HCT116 (cell line): ENCODE measurements around the gene VEZF1. TPM values are rescaled to one million over a fixed set of nuclear protein-coding genes. Genes with fewer than 3 reads are reported as not detected.

Source experiments
- ATAC-seq: fragments of 200-7000 bp; cut with Tn5 transposase; 2 replicates; pipeline ENCODE4 v1.9.1; 2020; ENCODE audit warnings: mild to moderate bottlenecking, moderate library complexity
- BruUV-seq: library from RNA; stranded (reverse); fragments of 400-500 nt; replicated peaks from 2 replicates; lab custom pipeline; 2021; lab: Mats Ljungman, UMichigan
- CTCF ChIA-PET: fragments of 300-600 bp; sonication (Branson Sonifier 250); formaldehyde crosslinking; loops from one replicate; lab custom pipeline; 2021; ENCODE audit warnings: antibody characterized with exemption; lab: Charles Lee
- POLR2A ChIA-PET: fragments of 300-600, 350-600 bp; sonication (Branson Sonifier 250); formaldehyde crosslinking; loops from one replicate; lab custom pipeline; 2021; ENCODE audit warnings: antibody characterized with exemption; lab: Charles Lee
- RAD21 ChIA-PET, 2 experiments: fragments of 300-600 bp; sonication (Branson Sonifier 250); formaldehyde crosslinking; loops; one replicate each; lab custom pipeline; 2023; ENCODE audit warnings: low total read pairs in 2 of 2; ENCODE audit not compliant: uncharacterized antibody in 2 of 2, unreplicated experiment in 2 of 2, low non-redundant PET in 1 of 2; lab: Charles Lee
- DNase-seq: peaks from one replicate; pipeline ENCODE4 v3.0.0-alpha.2; 2010; ENCODE audit warnings: low read depth, low spot score
- H2AFZ ChIP-seq: fragments of 200-600 bp; shearing (Covaris generic), sonication (generic); 2 replicates; pipeline ENCODE4 v1.6.1; 2017; ENCODE audit warnings: low read depth, mixed run types, mixed read lengths, antibody characterized with exemption, low read length; ENCODE audit not compliant: poor library complexity, severe bottlenecking
- H3K27ac ChIP-seq: 2 replicates; pipeline ENCODE4 v1.5.1; 2012; ENCODE audit warnings: low read depth, low read length
- H3K27me3 ChIP-seq: fragments of 200-600 bp; sonication (generic); 2 replicates; pipeline ENCODE4 v1.6.1; 2016; ENCODE audit warnings: mixed run types, low read length, mixed read lengths; ENCODE audit not compliant: insufficient read depth
- H3K36me3 ChIP-seq, 2 experiments: fragments of 200-500 bp in 1 of 2; fragments of 200-600 bp in 1 of 2; sonication (Bioruptor generic) in 1 of 2; sonication (generic) in 1 of 2; 2 replicates each; pipeline versions ENCODE4 v1.5.1 to v1.6.1; 2014 to 2016; ENCODE audit warnings: low read length in 2 of 2, inconsistent platforms in 1 of 2, mixed read lengths in 1 of 2, mixed run types in 1 of 2; ENCODE audit not compliant: insufficient read depth in 2 of 2, control insufficient read depth in 1 of 2
- H3K4me1 ChIP-seq, 2 experiments: fragments of 200-600 bp in 1 of 2; sonication (generic) in 1 of 2; 2 replicates each; pipeline versions ENCODE4 v1.5.1 to v1.6.1; 2012 to 2017; ENCODE audit warnings: low read length in 2 of 2, inconsistent platforms in 1 of 2, mild to moderate bottlenecking in 1 of 2, mixed read lengths in 1 of 2, mixed run types in 1 of 2, moderate library complexity in 1 of 2; ENCODE audit not compliant: insufficient read depth in 2 of 2, control insufficient read depth in 1 of 2
- H3K4me2 ChIP-seq: fragments of 200-600 bp; sonication (generic); 2 replicates; pipeline ENCODE4 v1.6.1; 2017; ENCODE audit warnings: mixed run types, low read length, mixed read lengths
- H3K4me3 ChIP-seq, 2 experiments: fragments of 200-600 bp in 1 of 2; sonication (generic) in 1 of 2; replicated peaks in 1 of 2; 2 replicates each; pipeline ENCODE4 v1.5.1; 2011 to 2016; ENCODE audit warnings: low read length in 2 of 2, control low read depth in 1 of 2, low read depth in 1 of 2, mild to moderate bottlenecking in 1 of 2, mixed read lengths in 1 of 2, mixed run types in 1 of 2
- H3K79me2 ChIP-seq: fragments of 200-600 bp; sonication (generic); 2 replicates; pipeline ENCODE4 v1.6.1; 2017; ENCODE audit warnings: mild to moderate bottlenecking, mixed run types, low read length, moderate library complexity, mixed read lengths; ENCODE audit not compliant: insufficient read depth
- H3K9ac ChIP-seq: fragments of 200-600 bp; sonication (generic); 2 replicates; pipeline ENCODE4 v1.6.1; 2016; ENCODE audit warnings: low read length, mixed read lengths
- H3K9me2 ChIP-seq: fragments of 200-600 bp; sonication (generic), shearing (Covaris generic); 2 replicates; pipeline ENCODE4 v1.6.1; 2017; ENCODE audit warnings: mixed run types, mild to moderate bottlenecking, moderate library complexity; ENCODE audit not compliant: insufficient read depth
- H3K9me3 ChIP-seq, 2 experiments: fragments of 200-500 bp in 1 of 2; fragments of 200-600 bp in 1 of 2; sonication (Bioruptor generic) in 1 of 2; sonication (generic) in 1 of 2; 2 replicates each; pipeline ENCODE4 v1.6.1; 2014 to 2017; ENCODE audit warnings: low read length in 2 of 2, mixed read lengths in 2 of 2, inconsistent platforms in 1 of 2, low read depth in 1 of 2, mild to moderate bottlenecking in 1 of 2, mixed run types in 1 of 2, moderate library complexity in 1 of 2; ENCODE audit not compliant: control insufficient read depth in 1 of 2, insufficient read depth in 1 of 2
- H4K20me1 ChIP-seq: fragments of 200-600 bp; sonication (generic), shearing (Covaris generic); 2 replicates; pipeline ENCODE4 v1.6.1; 2017; ENCODE audit warnings: mixed run types, mild to moderate bottlenecking, moderate library complexity; ENCODE audit not compliant: insufficient read depth
- ATF3 ChIP-seq: IDR thresholded peaks from 2 replicates; pipeline ENCODE4 v1.6.1; 2012
- CEBPB ChIP-seq: IDR thresholded peaks from 2 replicates; pipeline ENCODE4 v1.6.1; 2012; ENCODE audit warnings: low read depth
- CTCF ChIP-seq, 3 experiments: fragments of 200-600 bp in 1 of 3; sonication (generic) in 1 of 3; IDR thresholded peaks in 2 of 3; conservative IDR thresholded peaks in 1 of 3; 2 replicates each; pipeline ENCODE4 v1.5.1; 2012 to 2017; ENCODE audit warnings: low read depth in 2 of 3, low read length in 2 of 3, antibody characterized with exemption in 1 of 3, borderline replicate concordance in 1 of 3, control low read depth in 1 of 3, mild to moderate bottlenecking in 1 of 3, mixed read lengths in 1 of 3, mixed run types in 1 of 3, moderate library complexity in 1 of 3; ENCODE audit not compliant: insufficient read depth in 1 of 3
- EGR1 ChIP-seq: IDR thresholded peaks from 2 replicates; pipeline ENCODE4 v1.6.1; 2012; ENCODE audit warnings: low read depth
- ELF1 ChIP-seq: IDR thresholded peaks from 2 replicates; pipeline ENCODE4 v1.6.1; 2012; ENCODE audit warnings: low read depth, borderline replicate concordance
- EZH2 ChIP-seq: fragments of 200-600 bp; sonication (generic); IDR thresholded peaks from 2 replicates; pipeline ENCODE4 v1.6.1; 2017; ENCODE audit warnings: antibody characterized with exemption, mixed run types
- FOSL1 ChIP-seq: IDR thresholded peaks from 2 replicates; pipeline ENCODE4 v1.6.1; 2012; ENCODE audit warnings: low read depth
- JUND ChIP-seq: IDR thresholded peaks from 2 replicates; pipeline ENCODE4 v1.6.1; 2012
- MAX ChIP-seq: IDR thresholded peaks from 2 replicates; pipeline ENCODE4 v1.6.1; 2012
- POLR2A ChIP-seq: IDR thresholded peaks from 2 replicates; pipeline ENCODE4 v1.7.0; 2011; ENCODE audit warnings: borderline replicate concordance; ENCODE audit not compliant: insufficient read depth, insufficient read length; ENCODE audit errors: extremely low read depth
- RAD21 ChIP-seq: IDR thresholded peaks from 2 replicates; pipeline ENCODE4 v1.6.1; 2012; ENCODE audit warnings: low read depth, mild to moderate bottlenecking
- SIN3A ChIP-seq: IDR thresholded peaks from 2 replicates; pipeline ENCODE4 v1.6.1; 2012; ENCODE audit warnings: low read depth
- SP1 ChIP-seq: IDR thresholded peaks from 2 replicates; pipeline ENCODE4 v1.6.1; 2012; ENCODE audit warnings: low read depth
- ZBTB33 ChIP-seq: IDR thresholded peaks from 2 replicates; pipeline ENCODE4 v1.6.1; 2011; ENCODE audit warnings: mild to moderate bottlenecking, low read length, moderate library complexity; ENCODE audit not compliant: insufficient replicate concordance; ENCODE audit errors: extremely low read depth
- ZNF274 ChIP-seq: fragments of 200-500 bp; sonication (Bioruptor generic); IDR thresholded peaks from 2 replicates; pipeline ENCODE4 v1.6.1; 2014; ENCODE audit warnings: mild to moderate bottlenecking, low read depth, low read length, inconsistent platforms
- intact Hi-C: fragments of 100-400 bp; cut with micrococcal nuclease; formaldehyde crosslinking; loops from 2 replicates; pipeline ENCODE4 v1.10.0; 2022
- total RNA-seq: library from RNA; stranded (reverse); gene quantifications from one replicate; pipeline ENCODE4 v1.2.1, GENCODE V29; 2021; ENCODE audit not compliant: unreplicated experiment

Gene VEZF1
- total RNA-seq, 1 experiment from 2014 or later: 70.2 TPM

GRCh38 chr17:57982452-57983170 lies 5.4 kb downstream of the VEZF1 start:
- Histone ChIP-seq H3K4me2 (no peak overlapping the region), H3K9me2 (no peaks in the 10 kb centered on the region), H4K20me1 (no peaks in the 10 kb centered on the region), H3K4me1 (peaks cover 23 to 26% of the 10 kb centered on the region in 2 experiments), H3K9me3 (no peaks in the 10 kb centered on the region), H3K36me3 (peaks cover 26 to 59% of the 10 kb centered on the region in 2 experiments; a peak in 3 of 4 replicates), H3K27ac (no peak overlapping the region), H3K27me3 (no peaks in the 10 kb centered on the region), H3K9ac (no peak overlapping the region), H3K79me2 (peaks cover 85% of the 10 kb centered on the region), H3K4me3 (no peak overlapping the region), H2AFZ (no peak overlapping the region)
- POLR2A ChIA-PET: no interaction called here
- intact Hi-C loops: no loop called here
- no TSS peak for BruUV-seq
- RAD21 ChIA-PET: no interaction called here
- CTCF ChIA-PET: interaction anchor here (1.4 kb wide), 1 partner anchor 17 kb away, joined by 4 read pairs; no protein-coding TSS in a partner anchor
- no peak for ATAC-seq
- TF ChIP-seq ZNF274 (no peak), ZBTB33 (no peak), SIN3A (no peak), FOSL1 (no peak), EZH2 (no peak), CEBPB (no peak), CTCF (IDR thresholded peaks at IDR 0.05 in 2 of 3, conservative IDR thresholded peaks at IDR 0.05 in 1 of 3; ENCODE audit: borderline replicate concordance in 1 of 3, insufficient read depth in 1 of 3, low read depth in 2 of 3, low read length in 2 of 3) (no peak), SP1 (no peak), MAX (no peak), POLR2A (no peak), JUND (no peak), RAD21 (no peak), EGR1 (no peak), ATF3 (no peak), ELF1 (no peak)
- DNase-seq: no peak
